Fibroblast of lung (primary cell): ENCODE data around the gene ACSM2B.
"Not testable (repeated sequence)": the region's sequence is repeated elsewhere in the genome, so short reads cannot be mapped to it uniquely, and the experiment has no call there.

Experiments
- EZH2 ChIP-seq: IDR thresholded peaks from 2 replicates; pipeline ENCODE4 v1.5.1; 2012; ENCODE audit warnings: low read length, control low read depth, mild to moderate bottlenecking; ENCODE audit errors: missing control alignments
- TF ChIP-seq, protein P1 (sequence below), 2 donors: IDR thresholded peaks in 1 of 2; conservative IDR thresholded peaks in 1 of 2; 1 replicate in 1 of 2; 2 replicates in 1 of 2; pipeline ENCODE4 v1.5.1; 2011 to 2012; ENCODE audit warnings: low read length in 2 of 2, control low read depth in 1 of 2, inconsistent platforms in 1 of 2, low read depth in 1 of 2, mild to moderate bottlenecking in 1 of 2

DNA sequence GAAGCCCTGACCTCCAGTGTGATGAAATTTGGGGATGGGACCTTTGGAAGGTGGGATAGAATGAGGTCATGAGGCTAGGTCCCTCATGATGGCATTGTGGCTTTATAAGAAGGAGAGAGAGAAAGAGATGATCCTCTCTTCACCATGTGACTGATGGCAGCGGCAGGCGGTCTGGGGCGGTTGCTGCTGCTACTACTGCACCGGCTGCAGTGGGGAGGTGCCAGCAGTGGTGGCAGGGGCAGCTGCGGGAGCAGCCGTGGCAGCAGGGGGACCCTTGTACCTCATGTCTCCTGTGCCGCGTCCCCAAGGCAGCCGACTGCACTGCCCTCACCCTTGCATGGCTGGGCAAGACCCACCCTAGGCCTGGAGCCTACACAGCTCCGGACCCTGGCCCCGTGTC is 84.7 kb downstream of the ACSM2B start:
- TF ChIP-seq, protein P1, sequence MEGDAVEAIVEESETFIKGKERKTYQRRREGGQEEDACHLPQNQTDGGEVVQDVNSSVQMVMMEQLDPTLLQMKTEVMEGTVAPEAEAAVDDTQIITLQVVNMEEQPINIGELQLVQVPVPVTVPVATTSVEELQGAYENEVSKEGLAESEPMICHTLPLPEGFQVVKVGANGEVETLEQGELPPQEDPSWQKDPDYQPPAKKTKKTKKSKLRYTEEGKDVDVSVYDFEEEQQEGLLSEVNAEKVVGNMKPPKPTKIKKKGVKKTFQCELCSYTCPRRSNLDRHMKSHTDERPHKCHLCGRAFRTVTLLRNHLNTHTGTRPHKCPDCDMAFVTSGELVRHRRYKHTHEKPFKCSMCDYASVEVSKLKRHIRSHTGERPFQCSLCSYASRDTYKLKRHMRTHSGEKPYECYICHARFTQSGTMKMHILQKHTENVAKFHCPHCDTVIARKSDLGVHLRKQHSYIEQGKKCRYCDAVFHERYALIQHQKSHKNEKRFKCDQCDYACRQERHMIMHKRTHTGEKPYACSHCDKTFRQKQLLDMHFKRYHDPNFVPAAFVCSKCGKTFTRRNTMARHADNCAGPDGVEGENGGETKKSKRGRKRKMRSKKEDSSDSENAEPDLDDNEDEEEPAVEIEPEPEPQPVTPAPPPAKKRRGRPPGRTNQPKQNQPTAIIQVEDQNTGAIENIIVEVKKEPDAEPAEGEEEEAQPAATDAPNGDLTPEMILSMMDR (conservative IDR thresholded peaks at IDR 0.05 in 1 of 2, IDR thresholded peaks at IDR 0.05 in 1 of 2; ENCODE audit: low read depth in 1 of 2, low read length in 2 of 2), result not testable (repeated sequence)
- not testable (repeated sequence) for TF ChIP-seq EZH2
